ENCODE measurements around the gene FAM107B.

The FAM107B gene

DNA sequence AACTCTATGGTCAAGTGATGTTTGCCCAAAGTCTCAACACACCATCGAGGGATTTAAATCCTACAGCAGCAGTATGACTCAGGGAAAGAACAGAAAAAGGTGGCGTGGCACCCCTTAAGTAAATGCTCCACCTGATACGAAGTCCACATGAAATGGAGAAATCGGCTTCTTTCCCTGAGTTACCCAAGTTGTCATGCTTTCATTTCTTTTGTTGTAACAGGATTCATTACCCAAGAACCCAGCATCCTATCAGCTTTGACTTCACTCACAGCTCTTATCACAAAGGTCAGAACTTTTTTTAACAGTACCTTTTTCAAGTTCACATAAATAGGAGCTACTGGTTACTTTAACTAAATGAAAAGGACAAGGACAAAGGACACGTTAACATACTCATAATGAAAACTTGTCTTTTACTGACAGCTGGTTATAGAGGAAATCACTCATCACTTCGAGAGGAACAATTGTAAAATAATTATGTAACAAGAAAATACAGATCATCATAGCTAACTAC lies 224.2 kb downstream of the FAM107B start:
- DNase-seq, result no peak

DNA sequence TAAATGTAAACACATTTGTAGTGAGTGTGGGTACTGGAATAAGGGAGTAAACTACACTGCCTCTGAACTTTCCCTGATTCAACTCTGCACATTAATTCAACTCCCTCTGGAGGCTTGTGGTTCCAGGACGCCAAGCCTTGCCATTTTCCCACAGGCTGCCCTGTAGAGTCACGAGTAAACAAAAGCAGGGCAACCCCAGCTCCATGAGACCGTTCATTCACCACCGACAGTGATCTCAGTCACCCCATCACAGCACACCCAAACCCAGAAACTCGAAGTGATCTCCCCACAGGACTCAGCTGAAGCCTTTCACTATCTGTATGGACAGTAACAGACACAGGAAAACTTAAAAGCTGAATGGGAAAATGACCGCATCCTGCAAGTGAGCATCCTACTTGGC lies 225.2 kb downstream of the FAM107B start:
- DNase-seq, result no peak

DNA sequence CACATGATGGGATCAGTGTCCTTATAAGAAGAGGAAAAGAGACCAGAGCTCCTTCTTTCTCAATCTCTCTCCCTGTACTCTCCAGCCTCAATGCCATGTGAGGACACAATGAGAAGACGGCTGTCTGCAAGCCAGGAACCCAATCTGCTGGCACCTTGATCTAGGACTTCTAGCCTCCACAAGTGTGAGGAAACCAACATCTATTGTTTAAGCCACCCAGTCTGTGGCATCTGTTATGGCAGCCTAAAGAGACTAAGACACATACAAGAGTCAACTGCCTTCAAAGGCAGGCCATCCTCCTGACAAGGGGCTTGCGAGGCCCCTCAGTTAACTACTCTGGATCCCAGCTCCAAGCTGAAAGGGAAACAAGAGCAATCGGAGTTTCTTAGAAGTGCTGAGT lies 225.7 kb downstream of the FAM107B start:
- no peak for DNase-seq

DNA sequence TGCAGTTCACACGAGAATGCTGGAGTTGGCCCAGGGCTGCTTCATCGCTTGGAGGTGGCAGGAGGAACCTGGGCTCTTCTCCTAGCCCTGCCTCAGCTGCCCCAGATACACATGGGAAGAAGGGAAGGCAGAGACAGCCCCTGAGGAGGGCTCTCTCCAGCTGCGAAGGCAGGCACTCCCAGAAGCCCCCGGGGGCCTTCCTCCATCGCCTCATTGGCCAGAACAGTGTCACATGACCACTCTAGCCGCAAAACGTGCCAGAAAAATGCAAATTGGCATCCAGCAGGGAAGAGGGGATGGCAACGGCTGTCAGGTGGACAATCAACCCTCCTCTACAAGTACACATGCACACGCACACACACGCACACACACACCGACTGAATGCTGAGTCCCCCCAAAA lies 226.2 kb downstream of the FAM107B start:
- no peak for DNase-seq

DNA sequence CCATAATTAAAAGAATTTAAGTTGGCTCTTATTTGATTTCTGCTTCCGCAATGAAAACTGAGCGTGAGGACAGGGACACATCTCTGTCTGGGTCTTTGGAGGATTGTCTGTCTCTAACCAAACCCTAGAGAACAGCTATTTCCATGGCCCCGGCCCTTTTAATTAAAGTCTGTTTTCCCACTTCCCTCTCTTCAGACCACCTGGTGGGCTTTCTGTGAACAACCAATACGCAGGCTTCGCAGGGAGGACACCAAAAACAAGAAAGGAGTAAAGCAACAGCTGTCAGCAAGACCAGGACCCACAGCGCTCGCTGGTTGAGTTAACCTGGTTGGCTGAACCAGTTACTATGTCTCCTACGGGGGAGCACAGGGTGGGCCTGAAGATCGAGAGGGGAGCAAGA lies 226.9 kb downstream of the FAM107B start:
- DNase-seq, result no peak

DNA sequence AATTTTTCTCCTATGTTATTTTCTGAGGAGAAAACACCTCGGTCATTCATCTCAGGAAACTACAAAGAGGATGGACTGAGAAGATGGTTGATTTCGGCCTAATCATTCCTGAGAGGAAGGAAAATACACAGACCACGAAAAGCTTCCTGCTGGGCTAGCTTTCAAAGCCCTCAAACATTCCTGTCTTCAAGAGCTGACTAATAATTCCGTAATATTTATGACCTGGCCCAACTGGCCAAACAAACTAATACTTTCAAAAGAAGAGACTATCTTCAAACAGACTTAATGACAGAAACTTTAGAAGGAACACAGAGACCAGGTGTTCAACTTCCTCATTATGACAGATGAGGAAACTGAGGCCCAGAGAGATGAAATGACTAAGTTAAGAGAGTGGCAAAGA lies 228.9 kb downstream of the FAM107B start:
- DNase-seq, result no peak

DNA sequence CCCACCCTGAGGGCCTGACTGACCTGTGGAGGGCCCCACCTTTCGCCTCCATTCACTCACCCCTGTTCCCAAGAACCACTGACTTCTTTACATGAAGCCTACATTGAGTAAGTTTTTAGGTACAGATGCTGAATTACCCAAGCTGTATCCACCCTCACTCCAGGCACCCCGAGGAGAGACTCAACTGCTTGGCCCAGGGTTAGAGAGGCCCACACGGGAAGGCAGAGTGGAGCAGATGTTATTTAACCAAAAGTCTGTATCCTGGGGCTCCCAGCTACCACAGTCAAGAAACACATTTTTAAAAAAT lies 230.8 kb downstream of the FAM107B start:
- DNase-seq, result no peak

DNA sequence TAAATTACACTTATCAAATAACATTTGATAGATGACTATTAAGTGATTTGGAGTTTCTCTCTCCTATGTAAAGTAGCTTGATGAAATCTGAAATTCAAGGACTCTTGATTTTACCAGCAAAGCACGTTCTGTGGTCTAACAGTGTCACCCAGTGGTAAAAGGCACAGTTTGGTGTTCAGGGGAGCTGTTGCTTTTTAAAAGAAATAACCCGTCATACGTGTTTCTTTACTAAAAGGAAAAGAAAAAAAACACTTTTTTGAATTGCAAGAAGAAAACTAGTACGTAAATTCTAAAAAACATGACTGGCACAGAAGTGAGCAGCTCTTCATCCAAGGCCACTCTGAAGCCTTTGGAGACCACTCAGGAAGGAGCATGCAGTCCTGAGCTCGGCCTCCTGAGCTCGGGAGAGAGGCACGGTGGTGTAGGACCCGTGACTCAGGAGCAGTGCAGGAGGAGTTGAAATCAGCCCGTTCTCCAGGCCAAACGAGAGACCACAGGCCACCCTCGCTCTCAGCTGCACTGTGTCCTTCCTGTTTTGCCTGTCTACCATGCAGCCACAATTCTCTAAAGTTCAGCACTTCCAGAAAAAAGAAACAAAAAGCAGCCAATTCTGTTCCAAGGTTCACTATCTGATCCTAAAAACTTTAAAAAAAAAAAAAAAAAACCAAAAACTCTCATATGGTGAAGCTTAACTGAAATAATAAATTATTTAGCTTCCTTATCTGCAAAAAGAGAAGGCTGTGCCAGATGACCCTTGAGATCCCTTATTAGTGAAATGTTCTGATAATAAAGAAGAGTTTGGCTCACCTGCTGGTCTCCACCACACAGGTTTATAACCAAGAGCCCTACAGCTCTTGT lies 231.4 kb downstream of the FAM107B start:
- DNase-seq, result no peak

DNA sequence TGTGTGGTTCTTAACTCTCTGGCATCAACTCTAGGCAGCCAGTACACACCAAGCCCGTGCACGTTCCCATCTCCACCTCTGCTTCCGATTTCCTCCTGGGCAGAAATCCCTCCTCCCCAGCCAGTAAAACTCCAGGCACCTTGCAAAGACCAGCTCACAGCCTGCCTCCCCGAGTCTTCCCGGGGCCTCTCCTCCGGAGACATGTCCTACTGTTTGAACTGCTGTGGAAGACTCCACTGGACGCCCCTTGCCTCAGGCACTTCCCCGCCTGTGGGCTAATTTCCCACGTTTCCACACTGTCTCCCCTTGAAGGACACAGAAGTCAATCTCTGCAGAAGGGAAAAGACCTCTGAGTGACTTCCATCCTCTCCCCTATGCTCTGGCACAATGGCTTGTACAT lies 233.3 kb downstream of the FAM107B start:
- no peak for DNase-seq

DNA sequence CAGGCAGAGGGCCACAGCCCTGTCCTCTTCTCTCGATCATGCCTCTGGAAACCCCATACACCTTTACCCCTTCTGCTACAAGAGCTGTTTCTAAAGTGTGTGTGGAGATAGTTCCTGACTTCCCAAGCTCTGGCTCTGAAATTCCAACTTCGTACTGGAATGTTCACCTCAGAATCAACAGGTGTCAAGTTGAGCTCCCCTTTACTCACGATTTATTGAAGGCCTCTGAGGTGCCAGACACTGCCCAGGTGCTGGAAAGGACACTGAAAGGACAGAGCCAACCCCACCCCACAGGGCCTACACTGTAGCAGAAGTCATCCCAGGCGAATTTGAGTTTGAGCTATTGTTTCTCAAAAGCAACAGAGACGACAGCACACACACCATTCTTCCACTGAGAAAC lies 234.1 kb downstream of the FAM107B start:
- no peak for DNase-seq

DNA sequence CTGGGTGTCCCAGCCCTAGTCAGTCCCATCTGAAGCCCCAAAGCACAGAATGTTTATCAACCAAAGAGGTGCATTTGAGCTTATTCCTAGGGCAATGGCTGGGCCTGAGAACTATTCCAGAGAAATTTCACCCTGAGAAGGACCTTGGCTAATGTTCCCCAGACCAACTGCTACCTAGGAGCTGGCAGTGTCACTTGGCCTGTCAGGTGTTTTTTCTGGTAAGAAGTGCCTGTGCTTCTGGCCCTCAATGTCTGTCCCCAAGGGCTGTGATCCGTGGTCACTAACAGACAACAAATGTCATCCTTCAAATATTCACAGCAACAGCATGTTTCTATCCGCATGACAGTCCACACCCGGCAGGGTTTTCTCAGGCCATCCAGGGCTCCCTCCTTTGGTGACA lies 234.6 kb downstream of the FAM107B start:
- no peak for DNase-seq

DNA sequence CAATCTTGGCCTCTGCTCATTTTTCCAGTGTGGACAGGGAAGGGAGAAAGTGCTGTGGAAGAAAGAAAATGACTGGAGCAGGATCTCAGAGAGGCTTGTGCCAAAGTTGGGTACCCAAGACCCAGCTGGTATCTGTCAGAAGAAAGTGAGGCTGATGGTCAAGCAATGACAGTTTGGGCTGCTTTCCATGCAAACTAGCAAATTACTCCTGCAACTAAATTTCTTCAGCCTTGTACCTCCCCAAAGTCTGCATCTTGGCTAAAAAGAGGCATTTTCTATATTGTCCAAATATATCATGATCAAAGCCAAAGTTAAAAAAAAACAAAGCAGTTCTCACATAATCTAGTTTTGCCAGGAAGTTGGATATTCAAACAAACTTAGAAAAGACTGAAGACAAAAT lies 235.5 kb downstream of the FAM107B start:
- DNase-seq, result no peak

DNA sequence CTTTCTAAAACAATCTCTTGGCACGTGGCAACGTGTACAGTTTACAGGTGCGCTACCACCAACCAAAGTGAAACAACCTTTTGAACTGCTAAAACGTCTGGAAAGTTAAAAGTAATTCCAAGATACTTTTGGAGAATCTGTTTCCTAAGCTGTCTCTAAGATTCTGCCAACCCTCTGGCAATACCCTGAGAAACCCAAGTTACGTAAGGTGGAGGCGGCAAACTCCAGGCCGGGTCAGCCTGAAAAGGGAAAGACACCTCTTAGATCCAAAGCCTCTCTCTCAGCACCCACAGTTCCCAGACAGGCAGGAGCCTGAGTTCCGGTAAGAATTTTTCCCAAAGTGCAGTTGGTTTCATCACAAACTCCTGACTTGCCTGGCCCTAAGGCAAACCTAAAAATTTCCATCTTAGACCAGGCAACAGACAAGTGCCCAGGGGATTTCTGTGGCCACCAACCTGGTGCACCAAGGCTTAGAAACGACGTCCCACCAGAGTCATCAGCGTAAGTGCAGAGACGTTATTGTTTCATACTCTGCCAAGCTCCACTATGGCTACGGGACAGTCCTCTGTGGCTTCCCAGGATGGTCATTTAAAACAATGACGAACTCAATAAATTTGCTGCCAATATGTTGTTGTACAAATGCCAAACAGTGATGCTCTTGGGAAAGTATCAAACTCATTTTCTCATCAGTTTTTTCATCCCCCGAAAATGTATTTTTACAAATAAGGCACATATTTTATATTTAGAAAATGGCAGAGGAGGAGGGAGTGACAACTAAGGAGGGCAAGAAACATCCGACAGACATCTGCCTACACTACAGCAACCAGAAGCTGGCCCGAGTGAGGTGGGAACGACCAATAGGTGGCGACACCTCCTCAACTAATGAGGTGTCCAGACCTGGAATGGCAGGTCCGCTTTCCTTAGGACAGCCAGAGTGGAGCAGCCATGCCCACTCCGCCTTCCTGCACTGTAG lies 238.2 kb downstream of the FAM107B start:
- DNase-seq, result no peak

DNA sequence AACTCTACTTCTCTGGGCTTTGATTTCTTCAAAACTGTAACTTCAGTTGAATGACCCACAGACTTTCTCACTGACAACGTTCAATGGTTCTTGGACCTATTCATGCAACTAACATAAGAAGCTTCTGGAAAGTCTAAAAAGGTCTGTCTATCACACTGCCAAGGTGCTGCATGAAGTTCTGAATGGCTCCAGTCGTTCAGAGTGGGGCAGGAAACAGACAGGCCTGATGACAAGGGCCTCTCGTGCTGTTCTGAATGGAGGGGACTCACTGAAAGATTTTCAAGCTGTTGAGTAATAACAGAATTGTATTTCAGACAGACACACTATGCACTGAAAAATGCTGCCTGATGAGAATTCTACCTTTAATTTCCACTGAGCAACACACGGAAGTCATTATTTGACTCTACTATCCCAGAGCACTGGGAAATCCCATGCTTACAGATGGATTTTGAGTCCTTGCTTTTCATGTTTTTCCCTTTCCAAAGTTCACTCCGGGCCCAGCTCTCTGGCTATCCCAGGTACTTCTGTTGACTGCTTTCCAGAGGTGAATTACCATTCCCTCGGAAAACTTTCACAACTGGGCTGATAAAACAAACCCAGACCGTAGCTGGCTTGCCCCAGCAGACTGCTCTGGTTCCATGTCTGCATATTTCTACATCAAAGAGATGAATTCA lies 239.1 kb downstream of the FAM107B start:
- no peak for DNase-seq

DNA sequence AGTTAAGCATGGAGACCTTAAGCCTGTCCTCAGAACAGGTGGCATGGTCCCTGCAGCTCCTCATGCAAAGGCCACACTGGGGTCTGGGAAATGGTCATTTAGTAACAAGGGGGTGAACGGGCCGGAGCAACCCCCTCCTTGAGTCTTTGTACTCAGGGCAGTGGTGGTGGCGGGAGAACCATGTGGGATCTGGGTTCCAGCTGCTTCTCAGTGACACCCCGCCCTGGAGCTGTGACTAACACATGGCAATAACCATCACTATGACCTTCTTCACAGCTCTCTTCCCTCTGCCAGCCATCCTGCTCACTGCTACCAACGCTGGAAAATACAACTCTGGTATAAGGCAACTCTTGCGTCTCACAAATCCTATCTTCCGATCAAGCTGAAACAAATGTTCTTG lies 240.5 kb downstream of the FAM107B start:
- no peak for DNase-seq

DNA sequence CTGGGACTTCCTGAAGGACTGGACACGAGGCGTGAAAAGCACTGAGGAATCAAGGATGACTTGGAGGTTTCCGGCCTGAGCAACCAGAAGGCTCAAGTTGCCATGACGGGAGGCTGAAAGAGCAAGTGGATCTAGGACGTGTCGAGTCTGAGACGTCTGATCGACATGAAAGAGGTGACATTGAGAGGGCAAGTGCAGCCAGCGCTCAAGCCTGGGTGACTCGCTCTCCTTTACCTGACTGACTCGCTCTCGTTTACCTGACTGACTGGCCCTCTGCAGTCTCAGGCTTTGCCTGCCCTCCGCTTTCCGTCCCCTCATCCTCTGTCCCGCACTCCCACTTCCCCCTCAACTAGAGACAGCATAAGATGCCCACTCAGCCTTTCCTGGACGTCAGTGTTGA lies 241.4 kb downstream of the FAM107B start:
- DNase-seq, result no peak

DNA sequence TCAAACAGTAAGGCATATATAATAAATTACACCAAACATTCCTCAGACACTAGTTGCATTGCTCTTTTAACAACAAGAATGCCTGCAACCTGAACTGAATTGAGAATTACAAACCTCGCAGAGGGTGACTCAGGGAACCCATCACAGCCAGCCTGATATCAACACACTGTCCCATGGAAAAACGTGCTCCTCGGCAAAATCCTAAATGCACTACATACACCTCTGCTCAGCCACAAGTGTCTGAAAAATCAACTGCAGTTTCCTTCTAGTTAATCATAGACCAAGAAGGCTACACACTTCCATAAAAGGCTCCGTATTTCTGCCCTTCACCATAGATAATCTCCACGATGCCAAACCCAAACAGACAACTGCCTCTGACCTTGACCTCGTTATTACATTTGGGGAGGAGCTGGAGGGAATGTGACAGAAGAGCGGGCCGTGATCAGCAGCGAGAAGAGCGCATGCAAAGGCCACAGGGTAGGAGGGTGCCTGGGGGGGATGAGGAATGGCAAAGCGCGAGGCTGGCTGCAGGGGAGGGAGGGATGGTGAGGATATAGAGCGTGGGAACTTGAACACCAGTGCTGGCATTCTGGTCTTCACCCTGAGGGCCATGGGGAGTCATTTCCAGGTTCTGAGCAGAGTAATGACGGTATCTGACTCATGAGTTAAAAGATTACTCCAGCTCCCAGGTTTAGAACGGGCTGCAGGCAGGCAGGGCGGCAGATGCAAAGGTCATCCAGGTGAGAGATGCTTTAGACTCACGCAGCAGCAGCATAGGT lies 242.0 kb downstream of the FAM107B start:
- DNase-seq, result no peak

DNA sequence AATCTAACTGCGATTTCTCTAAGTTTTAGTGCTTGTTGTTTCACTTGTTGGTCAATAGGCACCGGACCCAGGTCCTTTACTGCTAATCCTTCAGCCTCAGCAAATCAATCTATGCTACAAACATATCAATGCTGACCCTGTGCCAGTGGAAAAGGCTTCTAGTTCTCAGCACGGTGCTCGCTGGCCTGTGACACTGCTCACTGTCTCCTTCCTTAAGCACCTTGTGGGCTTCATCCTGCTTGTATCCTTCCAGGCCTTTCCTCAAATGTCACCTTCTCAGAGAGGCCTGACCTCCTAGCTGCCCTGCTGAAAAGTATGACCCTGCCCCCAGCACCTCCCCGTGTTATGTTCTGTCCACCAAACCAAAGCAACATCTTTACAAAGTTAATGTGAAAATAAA lies 242.7 kb downstream of the FAM107B start:
- no peak for DNase-seq

DNA sequence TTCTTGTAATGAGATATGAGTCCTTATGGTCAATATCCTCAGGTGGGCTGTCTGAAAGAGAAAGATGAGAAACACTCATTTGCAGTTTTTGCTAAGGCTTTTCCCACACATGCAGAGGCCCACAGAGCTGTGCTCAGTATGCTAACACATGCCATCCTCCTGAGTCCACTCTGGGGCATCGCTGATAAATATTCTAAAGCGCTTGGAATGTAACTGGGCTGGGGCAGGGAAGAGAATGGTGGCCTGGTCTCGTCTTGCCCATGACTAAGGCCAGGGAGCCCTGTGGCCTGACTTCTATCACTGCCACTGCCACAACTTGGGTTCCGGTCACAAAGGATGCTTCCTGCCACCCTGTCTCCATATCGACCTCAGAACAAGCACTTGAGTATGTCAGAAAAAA lies 244.2 kb downstream of the FAM107B start:
- no peak for DNase-seq

DNA sequence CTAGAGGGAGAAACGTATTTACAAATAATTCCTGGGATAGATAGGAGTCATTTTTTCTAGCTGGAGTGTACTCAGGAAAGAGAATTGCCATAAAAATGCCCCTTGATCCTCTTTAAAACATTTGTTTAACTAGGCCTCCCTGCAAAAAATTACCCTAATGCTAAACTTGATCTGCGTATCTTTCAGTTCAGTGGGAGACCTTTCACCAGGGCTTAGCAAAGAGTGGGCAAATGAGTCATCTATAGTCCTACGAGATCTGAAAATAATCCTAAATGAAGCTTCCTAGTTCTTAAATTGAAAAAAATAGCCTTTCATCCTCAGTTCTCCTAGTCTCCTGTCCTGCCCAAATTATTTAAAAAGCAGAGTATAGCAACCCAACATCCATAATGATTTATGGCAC lies 245.3 kb downstream of the FAM107B start:
- DNase-seq, result no peak

DNA sequence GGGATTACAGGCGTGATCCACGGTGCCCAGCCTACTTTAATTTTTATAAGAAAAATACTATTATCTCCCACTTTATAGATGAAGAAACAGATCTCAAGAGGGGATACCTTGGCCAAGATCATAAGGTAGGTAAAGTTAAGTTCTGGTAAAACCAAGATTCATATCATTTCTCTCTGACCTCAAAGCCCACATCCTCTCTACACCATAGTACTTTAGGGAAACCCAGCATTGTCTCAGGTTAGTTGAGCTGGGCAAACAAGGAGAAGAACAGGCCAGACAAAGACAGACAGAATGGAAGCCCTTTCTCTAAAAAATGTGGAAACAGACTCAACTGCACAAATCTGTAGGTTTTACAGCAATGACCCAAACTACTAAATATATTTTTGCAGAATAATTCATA lies 246.2 kb downstream of the FAM107B start:
- no peak for DNase-seq

DNA sequence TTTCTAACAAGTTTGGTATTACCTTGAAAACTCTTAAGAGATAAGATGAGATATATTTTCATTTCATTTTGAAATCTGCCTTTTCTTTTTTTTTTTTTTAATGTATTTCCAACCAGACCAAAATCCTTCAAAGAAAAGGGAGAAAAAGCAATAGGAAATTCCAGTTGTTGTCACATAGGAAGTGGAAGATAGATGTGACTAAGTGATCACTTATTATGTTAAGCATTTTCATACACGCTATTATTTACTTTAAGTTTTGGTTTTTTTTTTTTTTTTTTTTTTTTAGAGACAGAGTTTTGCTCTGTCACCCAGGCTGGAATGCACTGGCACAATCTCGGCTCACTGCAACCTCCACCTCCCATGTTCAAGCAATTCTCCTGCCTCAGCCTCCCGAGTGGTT lies 246.8 kb downstream of the FAM107B start:
- no peak for DNase-seq
